ENCODE measurements around the gene NAA38. TPM values are rescaled to one million over a fixed set of nuclear protein-coding genes. Genes with fewer than 3 reads are reported as not detected.
A peak's percentile ranks its signal among the peaks of the same experiment; 100 is the strongest.

NAA38 gene
- total and polyA plus RNA-seq, 2 experiments from 2014 or later = 17.1 to 74.8 TPM

GRCh38 chr17:7843257-7843535 lies 14.2 kb downstream of the NAA38 start:
- ATAC-seq = peak; percentile 3
- H3K4me3 ChIP-seq = peak overlapping the region; percentile 94
- no peak overlapping the region for H3K27ac Mint-ChIP-seq

More at GRCh38 chr17:7843257-7843535, 14.2 kb downstream of the NAA38 start:
- Histone ChIP-seq H3K27me3 (ENCODE audit: insufficient read depth) (peaks cover 88% of the 10 kb centered on the region), H3F3A (replicated peaks; ENCODE audit: low read depth) (peaks cover 16% of the 10 kb centered on the region), H2AFZ (peak overlapping the region; percentile 92), H3K27ac (ENCODE audit: low read depth) (no peak overlapping the region), H4K20me1 (replicated peaks; ENCODE audit: insufficient read depth) (peaks cover 13% of the 10 kb centered on the region), H3K9me2 (ENCODE audit: insufficient read depth) (no peaks in the 10 kb centered on the region), H3K79me2 (replicated peaks; ENCODE audit: insufficient read depth) (no peaks in the 10 kb centered on the region), H3K4me2 (peak overlapping the region; percentile 99), H3K4me1 (ENCODE audit: insufficient read depth) (peaks cover 17% of the 10 kb centered on the region), H3K36me3 (ENCODE audit: insufficient read depth) (peaks cover 6% of the 10 kb centered on the region; the same call in 1 of the 2 replicates)
- DNase-seq (ENCODE audit: low spot score) = peak; percentile 60
- Mint-ChIP-seq H3K36me3 (ENCODE audit: low read depth) (peaks cover 2% of the 10 kb centered on the region; the same call in 1 of the 3 replicates), H3K9me3 (no peaks in the 10 kb centered on the region; the same call in 2 of the 3 replicates), H3K27me3 (ENCODE audit: insufficient read depth, low read depth, poor library complexity) (peaks cover 65% of the 10 kb centered on the region), H3K4me3 (peak overlapping the region; percentile 88), H3K4me1 (peaks cover 30% of the 10 kb centered on the region)
- TF ChIP-seq REST (IDR thresholded peaks at IDR 0.05; ENCODE audit: unreplicated experiment) (no peak), EZH2phosphoT487 (IDR thresholded peaks at IDR 0.05; ENCODE audit: unreplicated experiment) (no peak), NANOG (IDR thresholded peaks at IDR 0.05; ENCODE audit: borderline replicate concordance) (no peak), JUNB (IDR thresholded peaks at IDR 0.05; ENCODE audit: unreplicated experiment) (no peak), EZH2 (IDR thresholded peaks at IDR 0.05; ENCODE audit: low read depth, unreplicated experiment) (no peak), POLR2AphosphoS5 (IDR thresholded peaks at IDR 0.05; ENCODE audit: low read depth) (no peak), CREB1 (CRISPR knock-in tag; IDR thresholded peaks at IDR 0.05; ENCODE audit: low read depth) (no peak), ZNF462 (CRISPR knock-in tag; IDR thresholded peaks at IDR 0.05) (no peak), ZNF331 (CRISPR knock-in tag; IDR thresholded peaks at IDR 0.05; ENCODE audit: low read depth) (no peak), CTCF (conservative IDR thresholded peaks at IDR 0.05; ENCODE audit: low read depth in 2 of 2) (no peak)
